Measurements from ENCODE around the gene NPR3.

- TF ChIP-seq SUZ12 (IDR thresholded peaks at IDR 0.05; ENCODE audit: extremely low read depth, insufficient read depth, insufficient read length) = no peak
- TF ChIP-seq YY1 (IDR thresholded peaks at IDR 0.05; ENCODE audit: insufficient read depth, insufficient read length) = no peak
- TF ChIP-seq ZNF274 (IDR thresholded peaks at IDR 0.05; ENCODE audit: low read depth, low read length) = no peak
Measured at GRCh38 chr5:32814620-32815019, 103.5 kb downstream of the NPR3 start.
